Thoracic aorta (tissue), 2 donors: ENCODE data around the gene USP46. TPM values are rescaled to one million over a fixed set of nuclear protein-coding genes. Genes with fewer than 3 reads are reported as not detected.

Experiments used
- ATAC-seq: fragments of 150-250 bp; one replicate; pipeline ENCODE4 v1.8.0; 2017; ENCODE audit warnings: low read depth; ENCODE audit not compliant: insufficient number of reproducible peaks, low FRiP score
- DNase-seq: peaks from one replicate; pipeline ENCODE4 v3.0.0-alpha.2; 2020; ENCODE audit warnings: low spot score
- H3K27ac ChIP-seq, 2 donors: fragments of 200-600 bp; sonication (generic); 1 replicate in 1 of 2; 2 replicates in 1 of 2; pipeline ENCODE4 v1.5.1; 2016; ENCODE audit warnings: mild to moderate bottlenecking in 2 of 2, moderate library complexity in 2 of 2
- H3K27me3 ChIP-seq: fragments of 200-600 bp; sonication (generic); replicated peaks from 2 replicates; pipeline ENCODE4 v1.6.0; 2016; ENCODE audit warnings: mild to moderate bottlenecking; ENCODE audit not compliant: insufficient read depth
- H3K36me3 ChIP-seq: fragments of 200-600 bp; sonication (generic); one replicate; pipeline ENCODE4 v1.5.1; 2016
- H3K4me1 ChIP-seq, 2 donors: fragments of 200-600 bp; sonication (generic); 1 replicate in 1 of 2; 2 replicates in 1 of 2; pipeline versions ENCODE4 v1.5.1 to v1.6.0; 2016; ENCODE audit warnings: low read depth in 2 of 2, mild to moderate bottlenecking in 1 of 2; ENCODE audit not compliant: control insufficient read depth in 1 of 2
- H3K4me3 ChIP-seq: fragments of 200-600 bp; sonication (generic); 2 replicates; pipeline ENCODE4 v1.5.1; 2016; ENCODE audit warnings: mild to moderate bottlenecking
- H3K9me3 ChIP-seq: fragments of 200-600 bp; sonication (generic); 2 replicates; pipeline ENCODE4 v1.5.1; 2016
- CTCF ChIP-seq: fragments of 200-600 bp; sonication (generic); IDR thresholded peaks from one replicate; pipeline ENCODE4 v1.5.1; 2019; ENCODE audit warnings: antibody characterized with exemption
- total RNA-seq, 2 donors: library from RNA; depleted of rRNA; stranded (reverse); fragments of >200 nt; gene quantifications; one replicate each; pipeline versions ENCODE4 v1.1.0 to v1.2.3, GENCODE V29; 2016

Gene USP46
- total RNA-seq, 2 donors from 2014 or later, result 12.2 to 15.5 TPM

- H3K9me3 ChIP-seq, result no peaks in the 10 kb centered on the region
- no peak overlapping the region for H3K4me3 ChIP-seq
- H3K27me3 ChIP-seq, result no peaks in the 10 kb centered on the region
- no peaks in the 10 kb centered on the region for H3K36me3 ChIP-seq
- H3K4me1 ChIP-seq, result peaks cover 37 to 69% of the 10 kb centered on the region in 2 donors
- ATAC-seq (no peak), DNase-seq (no peak)
- no peak for TF ChIP-seq CTCF
- peak overlapping the region; percentile 4 to 63 for H3K27ac ChIP-seq
Measured at GRCh38 chr4:52643190-52643589, 15.9 kb downstream of the USP46 start.

GRCh38 chr4:52641854-52642563 is 17.1 kb downstream of the USP46 start:
- no peak for ATAC-seq
- no peak overlapping the region for H3K4me3 ChIP-seq
- H3K4me1 ChIP-seq, result peaks cover 34 to 60% of the 10 kb centered on the region in 2 donors
- peak overlapping the region; percentile 63 to 80 for H3K27ac ChIP-seq
- no peaks in the 10 kb centered on the region for H3K36me3 ChIP-seq
- no peak for DNase-seq
- H3K9me3 ChIP-seq, result no peaks in the 10 kb centered on the region
- H3K27me3 ChIP-seq, result no peaks in the 10 kb centered on the region
- no peak for TF ChIP-seq CTCF

GRCh38 chr4:52640808-52641565 is 18.1 kb downstream of the USP46 start:
- DNase-seq (no peak), ATAC-seq (no peak)
- Histone ChIP-seq H3K4me1 (peaks cover 30 to 54% of the 10 kb centered on the region in 2 donors), H3K27me3 (no peaks in the 10 kb centered on the region), H3K27ac (peak overlapping the region; percentile 63 to 80), H3K36me3 (no peaks in the 10 kb centered on the region), H3K4me3 (peak overlapping the region; percentile 11), H3K9me3 (no peaks in the 10 kb centered on the region)
- no peak for TF ChIP-seq CTCF

GRCh38 chr4:52638717-52639116 is 20.4 kb downstream of the USP46 start:
- no peak overlapping the region for H3K4me3 ChIP-seq
- no peaks in the 10 kb centered on the region for H3K36me3 ChIP-seq
- H3K27ac ChIP-seq, result no peak overlapping the region
- DNase-seq (no peak), ATAC-seq (no peak)
- no peaks in the 10 kb centered on the region for H3K9me3 ChIP-seq
- H3K27me3 ChIP-seq, result no peaks in the 10 kb centered on the region
- no peak for TF ChIP-seq CTCF
- peaks cover 33 to 50% of the 10 kb centered on the region in 2 donors for H3K4me1 ChIP-seq

GRCh38 chr4:52637116-52637515 is 22.0 kb downstream of the USP46 start:
- Histone ChIP-seq H3K4me1 (peaks cover 22 to 43% of the 10 kb centered on the region in 2 donors), H3K4me3 (no peak overlapping the region), H3K27me3 (no peaks in the 10 kb centered on the region), H3K9me3 (no peaks in the 10 kb centered on the region), H3K27ac (no peak overlapping the region), H3K36me3 (no peaks in the 10 kb centered on the region)
- TF ChIP-seq CTCF, result no peak
- ATAC-seq (no peak), DNase-seq (no peak)
